ENCODE data around the gene SLC49A4.
A peak's percentile ranks its signal among the peaks of the same experiment; 100 is the strongest.

DNA sequence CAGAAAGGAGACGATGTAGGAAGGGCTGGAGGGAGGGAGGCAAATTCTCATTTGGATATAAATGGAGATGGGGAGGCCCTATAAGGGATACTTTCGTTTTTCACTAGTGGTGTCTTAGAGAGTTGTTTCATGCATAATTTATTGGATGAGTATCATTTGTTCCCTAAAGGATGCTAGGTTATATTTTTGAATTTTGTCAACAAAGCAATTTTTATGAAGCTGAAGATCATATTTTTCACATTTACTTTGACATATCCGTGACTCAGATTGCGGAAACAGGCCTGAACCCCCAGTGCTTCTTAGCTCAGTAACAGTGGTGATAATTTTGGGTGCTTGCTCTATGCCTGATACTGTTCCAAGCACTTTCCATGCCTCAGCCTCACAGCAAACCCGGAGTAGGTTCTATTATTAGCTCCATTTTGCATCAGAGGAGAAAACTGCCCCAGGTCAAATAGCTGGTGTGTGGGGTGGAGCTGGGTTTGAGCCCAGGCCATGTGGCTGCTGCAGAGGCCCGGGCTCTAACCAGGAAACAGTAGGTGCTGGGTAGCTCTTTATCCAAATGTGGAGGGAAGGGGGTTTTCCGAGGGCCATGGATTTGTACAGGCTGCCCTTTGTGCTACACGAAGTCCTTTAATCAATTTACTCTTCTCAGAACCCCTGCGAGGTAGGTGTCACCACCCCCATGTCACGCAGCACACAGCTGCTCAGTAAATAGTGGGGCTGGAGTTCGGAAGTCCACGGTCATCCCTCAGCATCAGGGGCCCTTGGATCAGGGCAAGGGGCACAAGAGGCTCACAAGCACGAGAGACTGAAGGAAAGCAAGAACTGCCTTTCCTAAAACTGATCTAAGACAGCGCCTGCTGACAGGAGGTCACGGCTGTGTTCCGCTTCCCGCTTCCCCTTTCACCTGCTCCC is 99.1 kb downstream of the SLC49A4 start:
- TF ChIP-seq, protein P1, sequence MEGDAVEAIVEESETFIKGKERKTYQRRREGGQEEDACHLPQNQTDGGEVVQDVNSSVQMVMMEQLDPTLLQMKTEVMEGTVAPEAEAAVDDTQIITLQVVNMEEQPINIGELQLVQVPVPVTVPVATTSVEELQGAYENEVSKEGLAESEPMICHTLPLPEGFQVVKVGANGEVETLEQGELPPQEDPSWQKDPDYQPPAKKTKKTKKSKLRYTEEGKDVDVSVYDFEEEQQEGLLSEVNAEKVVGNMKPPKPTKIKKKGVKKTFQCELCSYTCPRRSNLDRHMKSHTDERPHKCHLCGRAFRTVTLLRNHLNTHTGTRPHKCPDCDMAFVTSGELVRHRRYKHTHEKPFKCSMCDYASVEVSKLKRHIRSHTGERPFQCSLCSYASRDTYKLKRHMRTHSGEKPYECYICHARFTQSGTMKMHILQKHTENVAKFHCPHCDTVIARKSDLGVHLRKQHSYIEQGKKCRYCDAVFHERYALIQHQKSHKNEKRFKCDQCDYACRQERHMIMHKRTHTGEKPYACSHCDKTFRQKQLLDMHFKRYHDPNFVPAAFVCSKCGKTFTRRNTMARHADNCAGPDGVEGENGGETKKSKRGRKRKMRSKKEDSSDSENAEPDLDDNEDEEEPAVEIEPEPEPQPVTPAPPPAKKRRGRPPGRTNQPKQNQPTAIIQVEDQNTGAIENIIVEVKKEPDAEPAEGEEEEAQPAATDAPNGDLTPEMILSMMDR (IDR thresholded peaks at IDR 0.05): no peak
- TF ChIP-seq YY1 (IDR thresholded peaks at IDR 0.05; ENCODE audit: low read depth) (no peak), JUND (IDR thresholded peaks at IDR 0.05) (no peak), CHD2 (IDR thresholded peaks at IDR 0.05; ENCODE audit: low read length, partially characterized antibody) (no peak), TCF12 (IDR thresholded peaks at IDR 0.05) (no peak), EZH2phosphoT487 (IDR thresholded peaks at IDR 0.05; ENCODE audit: borderline replicate concordance, low read depth) (no peak), RCOR1 (IDR thresholded peaks at IDR 0.05; ENCODE audit: low read length) (0 out of 2 replicates have a peak, but pooled peaks have one; percentile 10), RXRA (IDR thresholded peaks at IDR 0.05; ENCODE audit: borderline replicate concordance, low read depth) (no peak), SMC3 (IDR thresholded peaks at IDR 0.05; ENCODE audit: low read depth, low read length) (no peak)
- TF ChIP-seq, protein P2, sequence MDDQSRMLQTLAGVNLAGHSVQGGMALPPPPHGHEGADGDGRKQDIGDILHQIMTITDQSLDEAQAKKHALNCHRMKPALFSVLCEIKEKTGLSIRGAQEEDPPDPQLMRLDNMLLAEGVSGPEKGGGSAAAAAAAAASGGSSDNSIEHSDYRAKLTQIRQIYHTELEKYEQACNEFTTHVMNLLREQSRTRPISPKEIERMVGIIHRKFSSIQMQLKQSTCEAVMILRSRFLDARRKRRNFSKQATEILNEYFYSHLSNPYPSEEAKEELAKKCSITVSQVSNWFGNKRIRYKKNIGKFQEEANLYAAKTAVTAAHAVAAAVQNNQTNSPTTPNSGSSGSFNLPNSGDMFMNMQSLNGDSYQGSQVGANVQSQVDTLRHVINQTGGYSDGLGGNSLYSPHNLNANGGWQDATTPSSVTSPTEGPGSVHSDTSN (IDR thresholded peaks at IDR 0.05): no peak
- TF ChIP-seq, protein P3, sequence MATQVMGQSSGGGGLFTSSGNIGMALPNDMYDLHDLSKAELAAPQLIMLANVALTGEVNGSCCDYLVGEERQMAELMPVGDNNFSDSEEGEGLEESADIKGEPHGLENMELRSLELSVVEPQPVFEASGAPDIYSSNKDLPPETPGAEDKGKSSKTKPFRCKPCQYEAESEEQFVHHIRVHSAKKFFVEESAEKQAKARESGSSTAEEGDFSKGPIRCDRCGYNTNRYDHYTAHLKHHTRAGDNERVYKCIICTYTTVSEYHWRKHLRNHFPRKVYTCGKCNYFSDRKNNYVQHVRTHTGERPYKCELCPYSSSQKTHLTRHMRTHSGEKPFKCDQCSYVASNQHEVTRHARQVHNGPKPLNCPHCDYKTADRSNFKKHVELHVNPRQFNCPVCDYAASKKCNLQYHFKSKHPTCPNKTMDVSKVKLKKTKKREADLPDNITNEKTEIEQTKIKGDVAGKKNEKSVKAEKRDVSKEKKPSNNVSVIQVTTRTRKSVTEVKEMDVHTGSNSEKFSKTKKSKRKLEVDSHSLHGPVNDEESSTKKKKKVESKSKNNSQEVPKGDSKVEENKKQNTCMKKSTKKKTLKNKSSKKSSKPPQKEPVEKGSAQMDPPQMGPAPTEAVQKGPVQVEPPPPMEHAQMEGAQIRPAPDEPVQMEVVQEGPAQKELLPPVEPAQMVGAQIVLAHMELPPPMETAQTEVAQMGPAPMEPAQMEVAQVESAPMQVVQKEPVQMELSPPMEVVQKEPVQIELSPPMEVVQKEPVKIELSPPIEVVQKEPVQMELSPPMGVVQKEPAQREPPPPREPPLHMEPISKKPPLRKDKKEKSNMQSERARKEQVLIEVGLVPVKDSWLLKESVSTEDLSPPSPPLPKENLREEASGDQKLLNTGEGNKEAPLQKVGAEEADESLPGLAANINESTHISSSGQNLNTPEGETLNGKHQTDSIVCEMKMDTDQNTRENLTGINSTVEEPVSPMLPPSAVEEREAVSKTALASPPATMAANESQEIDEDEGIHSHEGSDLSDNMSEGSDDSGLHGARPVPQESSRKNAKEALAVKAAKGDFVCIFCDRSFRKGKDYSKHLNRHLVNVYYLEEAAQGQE (IDR thresholded peaks at IDR 0.05; ENCODE audit: low read depth, low read length): no peak
- TF ChIP-seq, protein P4, sequence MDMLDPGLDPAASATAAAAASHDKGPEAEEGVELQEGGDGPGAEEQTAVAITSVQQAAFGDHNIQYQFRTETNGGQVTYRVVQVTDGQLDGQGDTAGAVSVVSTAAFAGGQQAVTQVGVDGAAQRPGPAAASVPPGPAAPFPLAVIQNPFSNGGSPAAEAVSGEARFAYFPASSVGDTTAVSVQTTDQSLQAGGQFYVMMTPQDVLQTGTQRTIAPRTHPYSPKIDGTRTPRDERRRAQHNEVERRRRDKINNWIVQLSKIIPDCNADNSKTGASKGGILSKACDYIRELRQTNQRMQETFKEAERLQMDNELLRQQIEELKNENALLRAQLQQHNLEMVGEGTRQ (IDR thresholded peaks at IDR 0.05; ENCODE audit: borderline replicate concordance, low read depth, low read length): no peak

Measured in SK-N-SH (cell line).